ENCODE results near the gene HECA.

The HECA gene

DNA sequence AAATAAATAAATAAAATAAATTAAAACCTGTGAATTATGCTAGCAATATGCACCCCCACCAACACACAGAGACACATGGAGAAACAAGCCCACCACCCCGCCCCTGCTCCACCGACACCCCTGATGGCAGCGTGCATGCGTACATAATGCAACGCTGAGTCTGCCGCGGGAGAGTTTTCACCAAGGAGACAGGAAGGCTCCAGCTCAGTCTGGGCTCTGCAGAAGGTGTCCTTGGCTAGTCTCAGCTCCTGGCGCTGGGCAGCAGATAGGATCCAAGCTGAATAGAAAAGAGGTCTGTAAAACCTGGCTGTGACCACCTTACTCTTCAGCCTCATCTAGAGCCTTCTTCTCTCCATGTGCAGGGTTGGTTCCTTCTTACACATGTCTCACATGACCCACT is 26.5 kb upstream of the HECA start:
- no peak for TF ChIP-seq EP300 (IDR thresholded peaks at IDR 0.05; ENCODE audit: borderline replicate concordance)

DNA sequence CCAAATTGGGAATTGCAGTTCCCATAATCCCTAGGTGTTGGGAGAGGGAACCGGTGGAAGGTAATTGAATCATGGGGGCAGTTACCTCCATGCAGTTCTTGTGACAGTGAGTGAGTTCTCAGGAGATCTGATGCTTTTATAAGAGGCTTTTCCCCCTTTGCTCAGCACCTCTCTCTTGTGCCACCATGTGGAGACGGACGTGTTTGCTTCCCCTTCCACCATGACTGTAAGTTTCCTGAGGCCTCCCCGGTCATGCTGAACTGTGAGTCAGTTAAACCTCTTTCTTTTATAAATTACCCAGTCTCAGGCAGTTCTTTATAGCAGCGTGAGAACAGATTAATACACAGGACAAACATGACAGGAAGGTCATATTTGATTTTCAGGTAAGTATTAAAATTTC is 25.3 kb upstream of the HECA start:
- TF ChIP-seq RAD21 (IDR thresholded peaks at IDR 0.05; ENCODE audit: low read depth) (peak; percentile 44), CEBPB (IDR thresholded peaks at IDR 0.05) (no peak)

DNA sequence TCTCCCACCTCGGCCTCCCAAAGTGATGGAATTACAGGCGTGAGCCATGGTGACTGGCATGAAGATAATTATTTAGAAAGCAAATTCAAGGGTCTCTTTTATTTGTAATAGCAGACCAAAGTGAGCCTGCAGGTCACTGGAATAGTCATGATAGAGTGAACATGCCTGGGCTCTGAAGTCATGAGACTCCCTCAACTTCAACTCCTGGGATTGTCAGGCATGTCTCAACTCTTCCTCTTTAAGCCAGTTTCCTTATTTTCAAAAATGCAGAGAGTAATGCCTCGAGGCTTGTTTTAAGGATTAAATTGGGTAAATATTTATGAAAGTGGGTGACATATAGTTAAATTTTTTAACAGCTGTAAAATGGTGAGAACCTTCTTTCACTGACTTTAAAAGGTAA is 22.7 kb upstream of the HECA start:
- TF ChIP-seq ZBTB7A (IDR thresholded peaks at IDR 0.05; ENCODE audit: low read depth) (no peak), EGR1 (IDR thresholded peaks at IDR 0.05) (no peak), FOXM1 (IDR thresholded peaks at IDR 0.05; ENCODE audit: borderline replicate concordance, low read depth) (no peak), TCF12 (IDR thresholded peaks at IDR 0.05; ENCODE audit: low read depth) (no peak), CEBPB (IDR thresholded peaks at IDR 0.05) (no peak), NFIC (IDR thresholded peaks at IDR 0.05) (no peak), EP300 (IDR thresholded peaks at IDR 0.05; ENCODE audit: borderline replicate concordance) (no peak), TEAD4 (IDR thresholded peaks at IDR 0.05) (no peak), RAD21 (IDR thresholded peaks at IDR 0.05; ENCODE audit: low read depth) (no peak), TAF1 (IDR thresholded peaks at IDR 0.05; ENCODE audit: low read depth) (no peak), YY1 (IDR thresholded peaks at IDR 0.05; ENCODE audit: low read depth) (no peak), CREB1 (IDR thresholded peaks at IDR 0.05; ENCODE audit: low read depth) (no peak)
- TF ChIP-seq, protein P1, sequence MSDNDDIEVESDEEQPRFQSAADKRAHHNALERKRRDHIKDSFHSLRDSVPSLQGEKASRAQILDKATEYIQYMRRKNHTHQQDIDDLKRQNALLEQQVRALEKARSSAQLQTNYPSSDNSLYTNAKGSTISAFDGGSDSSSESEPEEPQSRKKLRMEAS (IDR thresholded peaks at IDR 0.05): no peak
- TF ChIP-seq, protein P2, sequence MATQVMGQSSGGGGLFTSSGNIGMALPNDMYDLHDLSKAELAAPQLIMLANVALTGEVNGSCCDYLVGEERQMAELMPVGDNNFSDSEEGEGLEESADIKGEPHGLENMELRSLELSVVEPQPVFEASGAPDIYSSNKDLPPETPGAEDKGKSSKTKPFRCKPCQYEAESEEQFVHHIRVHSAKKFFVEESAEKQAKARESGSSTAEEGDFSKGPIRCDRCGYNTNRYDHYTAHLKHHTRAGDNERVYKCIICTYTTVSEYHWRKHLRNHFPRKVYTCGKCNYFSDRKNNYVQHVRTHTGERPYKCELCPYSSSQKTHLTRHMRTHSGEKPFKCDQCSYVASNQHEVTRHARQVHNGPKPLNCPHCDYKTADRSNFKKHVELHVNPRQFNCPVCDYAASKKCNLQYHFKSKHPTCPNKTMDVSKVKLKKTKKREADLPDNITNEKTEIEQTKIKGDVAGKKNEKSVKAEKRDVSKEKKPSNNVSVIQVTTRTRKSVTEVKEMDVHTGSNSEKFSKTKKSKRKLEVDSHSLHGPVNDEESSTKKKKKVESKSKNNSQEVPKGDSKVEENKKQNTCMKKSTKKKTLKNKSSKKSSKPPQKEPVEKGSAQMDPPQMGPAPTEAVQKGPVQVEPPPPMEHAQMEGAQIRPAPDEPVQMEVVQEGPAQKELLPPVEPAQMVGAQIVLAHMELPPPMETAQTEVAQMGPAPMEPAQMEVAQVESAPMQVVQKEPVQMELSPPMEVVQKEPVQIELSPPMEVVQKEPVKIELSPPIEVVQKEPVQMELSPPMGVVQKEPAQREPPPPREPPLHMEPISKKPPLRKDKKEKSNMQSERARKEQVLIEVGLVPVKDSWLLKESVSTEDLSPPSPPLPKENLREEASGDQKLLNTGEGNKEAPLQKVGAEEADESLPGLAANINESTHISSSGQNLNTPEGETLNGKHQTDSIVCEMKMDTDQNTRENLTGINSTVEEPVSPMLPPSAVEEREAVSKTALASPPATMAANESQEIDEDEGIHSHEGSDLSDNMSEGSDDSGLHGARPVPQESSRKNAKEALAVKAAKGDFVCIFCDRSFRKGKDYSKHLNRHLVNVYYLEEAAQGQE (IDR thresholded peaks at IDR 0.05; ENCODE audit: low read depth): no peak
- TF ChIP-seq, protein P3, sequence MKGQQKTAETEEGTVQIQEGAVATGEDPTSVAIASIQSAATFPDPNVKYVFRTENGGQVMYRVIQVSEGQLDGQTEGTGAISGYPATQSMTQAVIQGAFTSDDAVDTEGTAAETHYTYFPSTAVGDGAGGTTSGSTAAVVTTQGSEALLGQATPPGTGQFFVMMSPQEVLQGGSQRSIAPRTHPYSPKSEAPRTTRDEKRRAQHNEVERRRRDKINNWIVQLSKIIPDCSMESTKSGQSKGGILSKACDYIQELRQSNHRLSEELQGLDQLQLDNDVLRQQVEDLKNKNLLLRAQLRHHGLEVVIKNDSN (IDR thresholded peaks at IDR 0.05): no peak

DNA sequence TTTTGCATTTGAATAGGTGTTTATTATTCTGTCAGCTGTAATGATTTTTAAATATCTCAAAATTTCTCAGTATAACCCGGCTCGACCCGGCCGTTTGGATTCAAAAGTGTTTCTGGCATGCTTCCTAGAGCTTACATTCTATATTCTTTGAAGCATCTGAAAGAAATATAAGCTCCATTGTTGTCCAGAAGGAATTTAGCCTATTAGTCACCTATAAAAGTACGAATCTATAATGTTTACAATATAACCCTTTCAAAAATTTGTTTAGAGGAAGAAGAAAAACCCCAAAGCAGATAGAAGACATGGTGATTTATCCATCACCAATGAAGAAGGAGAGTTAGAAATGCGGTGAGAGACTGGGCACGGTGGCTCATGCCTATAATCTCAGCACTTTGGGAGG is 22.3 kb upstream of the HECA start:
- TF ChIP-seq TEAD4 (IDR thresholded peaks at IDR 0.05) (no peak), CREB1 (IDR thresholded peaks at IDR 0.05; ENCODE audit: low read depth) (no peak), TAF1 (IDR thresholded peaks at IDR 0.05; ENCODE audit: low read depth) (no peak), FOXM1 (IDR thresholded peaks at IDR 0.05; ENCODE audit: borderline replicate concordance, low read depth) (no peak), TCF12 (IDR thresholded peaks at IDR 0.05; ENCODE audit: low read depth) (no peak), CEBPB (IDR thresholded peaks at IDR 0.05) (no peak), YY1 (IDR thresholded peaks at IDR 0.05; ENCODE audit: low read depth) (no peak), EP300 (IDR thresholded peaks at IDR 0.05; ENCODE audit: borderline replicate concordance) (no peak), NFIC (IDR thresholded peaks at IDR 0.05) (no peak), ZBTB7A (IDR thresholded peaks at IDR 0.05; ENCODE audit: low read depth) (no peak)
- TF ChIP-seq, protein P2 (IDR thresholded peaks at IDR 0.05; ENCODE audit: low read depth): no peak
- TF ChIP-seq, protein P3 (IDR thresholded peaks at IDR 0.05): no peak
- TF ChIP-seq, protein P1 (IDR thresholded peaks at IDR 0.05): no peak

DNA sequence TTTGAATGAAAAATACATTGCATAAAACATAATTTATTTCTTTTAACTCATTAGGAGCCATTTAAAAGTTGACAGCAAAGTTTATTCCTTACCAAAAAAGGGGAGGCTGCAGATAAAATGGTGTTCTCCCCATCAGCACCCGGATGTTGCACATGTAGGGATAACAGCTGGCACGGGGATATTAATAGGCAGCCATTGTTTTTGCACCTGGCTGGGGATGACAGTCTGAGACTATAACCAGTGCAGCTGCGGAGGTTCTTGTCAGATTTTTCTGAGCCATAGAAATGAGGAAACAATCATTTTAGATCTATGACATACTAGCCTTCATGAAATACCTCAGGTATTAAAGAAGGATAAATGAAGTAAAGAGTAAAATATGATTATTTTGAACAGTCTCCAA is 20.1 kb upstream of the HECA start:
- TF ChIP-seq YY1 (IDR thresholded peaks at IDR 0.05; ENCODE audit: low read depth) (no peak), ZBTB7A (IDR thresholded peaks at IDR 0.05; ENCODE audit: low read depth) (no peak), EP300 (IDR thresholded peaks at IDR 0.05; ENCODE audit: borderline replicate concordance) (no peak), TAF1 (IDR thresholded peaks at IDR 0.05; ENCODE audit: low read depth) (no peak), RAD21 (IDR thresholded peaks at IDR 0.05; ENCODE audit: low read depth) (no peak), FOXM1 (IDR thresholded peaks at IDR 0.05; ENCODE audit: borderline replicate concordance, low read depth) (no peak), NFIC (IDR thresholded peaks at IDR 0.05) (no peak), CREB1 (IDR thresholded peaks at IDR 0.05; ENCODE audit: low read depth) (no peak), TEAD4 (IDR thresholded peaks at IDR 0.05) (no peak), CEBPB (IDR thresholded peaks at IDR 0.05) (no peak), EGR1 (IDR thresholded peaks at IDR 0.05) (no peak), TCF12 (IDR thresholded peaks at IDR 0.05; ENCODE audit: low read depth) (no peak)
- TF ChIP-seq, protein P3 (IDR thresholded peaks at IDR 0.05): no peak
- TF ChIP-seq, protein P2 (IDR thresholded peaks at IDR 0.05; ENCODE audit: low read depth): no peak
- TF ChIP-seq, protein P1 (IDR thresholded peaks at IDR 0.05): no peak

Data from Ishikawa (cell line).